H9 (cell line): ENCODE measurements around the gene PRRG3. TPM values are rescaled to one million over a fixed set of nuclear protein-coding genes. Genes with fewer than 3 reads are reported as not detected.

ENCODE experiments used
- DNase-seq: peaks from one replicate; pipeline ENCODE4 v3.0.0-alpha.2; 2017
- H2AFZ ChIP-seq: one replicate; pipeline ENCODE4 v1.6.1; 2013; ENCODE audit warnings: mild to moderate bottlenecking, low read length, control low read depth, moderate library complexity
- H2AK5ac ChIP-seq: 2 replicates; pipeline ENCODE4 v1.6.1; 2013; ENCODE audit warnings: low read length, control low read depth, mixed read lengths; ENCODE audit not compliant: insufficient read length
- H2BK120ac ChIP-seq: one replicate; pipeline ENCODE4 v1.6.1; 2013; ENCODE audit warnings: low read depth, mild to moderate bottlenecking, low read length, control low read depth, inconsistent platforms; ENCODE audit not compliant: poor library complexity, severe bottlenecking
- H2BK12ac ChIP-seq: 2 replicates; pipeline ENCODE4 v1.6.1; 2013; ENCODE audit warnings: low read length, control low read depth, mixed read lengths, low read depth; ENCODE audit not compliant: insufficient read length
- H2BK15ac ChIP-seq: 2 replicates; pipeline ENCODE4 v1.6.1; 2013; ENCODE audit warnings: low read depth, low read length, control low read depth
- H2BK20ac ChIP-seq: one replicate; pipeline ENCODE4 v1.6.1; 2013; ENCODE audit warnings: low read depth, mild to moderate bottlenecking, low read length, control low read depth, inconsistent platforms; ENCODE audit not compliant: poor library complexity, severe bottlenecking
- H2BK5ac ChIP-seq: 2 replicates; pipeline ENCODE4 v1.6.1; 2013; ENCODE audit warnings: low read length, control low read depth, mixed read lengths; ENCODE audit not compliant: insufficient read length
- H3K14ac ChIP-seq: 2 replicates; pipeline ENCODE4 v1.6.1; 2013; ENCODE audit warnings: low read length, control low read depth; ENCODE audit not compliant: insufficient read depth
- H3K18ac ChIP-seq: 2 replicates; pipeline ENCODE4 v1.6.1; 2013; ENCODE audit warnings: low read depth, mild to moderate bottlenecking, mixed read lengths, low read length, control low read depth; ENCODE audit not compliant: insufficient read length
- H3K23ac ChIP-seq: 2 replicates; pipeline ENCODE4 v1.6.1; 2013; ENCODE audit warnings: low read length, control low read depth, mixed read lengths, low read depth; ENCODE audit not compliant: insufficient read length
- H3K23me2 ChIP-seq: 2 replicates; pipeline ENCODE4 v1.6.1; 2013; ENCODE audit warnings: low read depth, mild to moderate bottlenecking, mixed read lengths, low read length, control low read depth; ENCODE audit not compliant: insufficient read length, poor library complexity, severe bottlenecking
- H3K27ac ChIP-seq: 2 replicates; pipeline ENCODE4 v1.5.1; 2013; ENCODE audit warnings: low read length, control low read depth, mixed read lengths, low read depth; ENCODE audit not compliant: insufficient read length
- H3K27me3 ChIP-seq: 2 replicates; pipeline ENCODE4 v1.6.1; 2013; ENCODE audit warnings: low read length, control low read depth, inconsistent platforms; ENCODE audit not compliant: insufficient read depth
- H3K4ac ChIP-seq: 2 replicates; pipeline ENCODE4 v1.6.1; 2013; ENCODE audit warnings: low read depth, mild to moderate bottlenecking, control low read depth, inconsistent platforms, low read length, moderate library complexity
- H3K4me1 ChIP-seq: 2 replicates; pipeline ENCODE4 v1.6.1; 2013; ENCODE audit warnings: low read length, control low read depth, inconsistent platforms; ENCODE audit not compliant: insufficient read depth
- H3K4me2 ChIP-seq: 2 replicates; pipeline ENCODE4 v1.6.1; 2013; ENCODE audit warnings: low read length, control low read depth, mixed read lengths; ENCODE audit not compliant: insufficient read length, insufficient read depth
- H3K56ac ChIP-seq: 2 replicates; pipeline ENCODE4 v1.6.1; 2013; ENCODE audit warnings: low read depth, mild to moderate bottlenecking, mixed read lengths, low read length, control low read depth; ENCODE audit not compliant: insufficient read length
- H3K79me1 ChIP-seq: 2 replicates; pipeline ENCODE4 v1.6.1; 2013; ENCODE audit warnings: low read depth, mild to moderate bottlenecking, moderate library complexity, low read length, control low read depth, inconsistent platforms; ENCODE audit not compliant: insufficient read depth, poor library complexity, severe bottlenecking
- H3K79me2 ChIP-seq: 2 replicates; pipeline ENCODE4 v1.6.1; 2013; ENCODE audit warnings: low read length, control low read depth, inconsistent platforms; ENCODE audit not compliant: insufficient read depth
- H3K9ac ChIP-seq: 2 replicates; pipeline ENCODE4 v1.6.1; 2013; ENCODE audit warnings: low read length, control low read depth, mixed read lengths; ENCODE audit not compliant: insufficient read length; ENCODE audit errors: extremely low read depth
- H3K9me3 ChIP-seq: one replicate; pipeline ENCODE4 v1.6.1; 2013; ENCODE audit warnings: low read depth, low read length, inconsistent platforms; ENCODE audit not compliant: control insufficient read depth
- H3T11ph ChIP-seq: one replicate; pipeline ENCODE4 v1.6.1; 2013; ENCODE audit warnings: mild to moderate bottlenecking, low read length, control low read depth, inconsistent platforms
- H4K20me1 ChIP-seq: one replicate; pipeline ENCODE4 v1.6.1; 2013; ENCODE audit not compliant: control insufficient read depth, insufficient read length, insufficient read depth
- H4K5ac ChIP-seq: 2 replicates; pipeline ENCODE4 v1.6.1; 2013; ENCODE audit warnings: low read depth, mild to moderate bottlenecking, mixed read lengths, low read length, control low read depth; ENCODE audit not compliant: insufficient read length
- H4K8ac ChIP-seq: replicated peaks from 2 replicates; pipeline ENCODE4 v1.6.1; 2013; ENCODE audit warnings: low read length, control low read depth, mixed read lengths, low read depth; ENCODE audit not compliant: insufficient read length
- H4K91ac ChIP-seq: 2 replicates; pipeline ENCODE4 v1.6.1; 2013; ENCODE audit warnings: low read depth, mild to moderate bottlenecking, moderate library complexity, mixed read lengths, low read length, control low read depth; ENCODE audit not compliant: insufficient read length
- H3K27ac Mint-ChIP-seq, 3 experiments: 2 replicates in 2 of 3; 3 replicates in 1 of 3; pipeline ENCODE4 v1.8.0; 2020 to 2021; ENCODE audit warnings: mixed read lengths in 3 of 3, mild to moderate bottlenecking in 1 of 3, moderate library complexity in 1 of 3
- H3K27me3 Mint-ChIP-seq: 2 replicates; pipeline ENCODE4 v1.8.0; 2021; ENCODE audit warnings: low read depth, mild to moderate bottlenecking, moderate library complexity, mixed read lengths
- H3K36me3 Mint-ChIP-seq, 3 experiments: 2 replicates in 2 of 3; 3 replicates in 1 of 3; pipeline ENCODE4 v1.8.0; 2020 to 2021; ENCODE audit warnings: low read depth in 3 of 3, mixed read lengths in 3 of 3; ENCODE audit not compliant: insufficient read depth in 1 of 3
- H3K4me1 Mint-ChIP-seq, 2 experiments: 2 replicates each; pipeline ENCODE4 v1.8.0; 2020; ENCODE audit warnings: mixed read lengths in 2 of 2
- H3K4me3 Mint-ChIP-seq, 2 experiments: 2 replicates in 1 of 2; 3 replicates in 1 of 2; pipeline ENCODE4 v1.8.0; 2020 to 2021; ENCODE audit warnings: mild to moderate bottlenecking in 2 of 2, mixed read lengths in 2 of 2, moderate library complexity in 1 of 2
- H3K9me3 Mint-ChIP-seq, 2 experiments: 2 replicates in 1 of 2; 3 replicates in 1 of 2; pipeline ENCODE4 v1.8.0; 2020; ENCODE audit warnings: mild to moderate bottlenecking in 2 of 2, mixed read lengths in 2 of 2, moderate library complexity in 1 of 2
- WGBS: extraction: QIAGEN DNeasy Blood & Tissue Kit; methylation state at CpG from one replicate; pipeline ENCODE4 v1.1.7; 2013; ENCODE audit warnings: missing lambda C conversion rate, low lambda C conversion rate, mixed read lengths; ENCODE audit not compliant: insufficient read length; ENCODE audit errors: extremely low coverage; 5-methylcytosine and 5-hydroxymethylcytosine counted together
- total RNA-seq: library from RNA; stranded (reverse); gene quantifications from 2 replicates; pipeline ENCODE4 v1.2.1, GENCODE V29; 2021
- TF ChIP-seq, protein P1 (sequence below): fragments of 200-600 bp; sonication (generic); conservative IDR thresholded peaks from 3 replicates; pipeline ENCODE4 v1.8.0; 2021; ENCODE audit warnings: antibody characterized with exemption, mild to moderate bottlenecking

PRRG3 gene
- total RNA-seq, 1 experiment from 2014 or later, result 4.9 TPM

DNA sequence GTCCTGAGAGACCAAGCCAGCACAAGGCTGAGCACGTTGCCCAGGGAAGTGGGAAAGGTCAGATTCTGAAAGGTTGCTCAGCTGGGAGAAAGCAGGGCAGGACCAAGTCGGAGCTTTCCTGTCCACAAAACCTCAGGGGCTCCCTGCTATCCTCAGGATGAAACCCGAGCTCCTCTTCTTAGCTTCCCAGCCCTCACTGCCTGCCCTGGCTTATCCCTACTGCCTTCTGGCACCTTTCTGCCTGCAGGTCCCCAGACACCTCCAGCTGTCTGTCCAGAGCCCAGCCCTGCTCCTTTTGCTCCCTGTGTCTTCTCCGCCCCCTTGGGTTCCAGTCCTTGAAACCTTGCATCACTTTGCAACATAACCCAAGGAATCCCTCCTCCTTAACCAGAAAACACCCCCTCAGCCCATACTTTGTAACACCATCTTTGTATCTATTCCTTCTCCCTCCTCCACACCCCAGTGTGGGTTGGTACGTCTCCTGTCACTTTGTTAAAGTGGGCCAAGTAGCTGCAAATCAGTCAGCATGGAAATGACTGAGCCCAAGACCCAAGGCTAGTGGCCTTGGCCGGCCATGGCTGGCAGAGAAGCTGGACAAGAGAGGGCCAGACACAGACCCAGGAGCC, 20.0 kb upstream of the PRRG3 start:
- H3K4me1 ChIP-seq, result no peaks in the 10 kb centered on the region
- H3K23me2 ChIP-seq, result no peaks in the 10 kb centered on the region
- H2AK5ac ChIP-seq, result no peak overlapping the region
- H2BK120ac ChIP-seq, result no peak overlapping the region
- no peaks in the 10 kb centered on the region for H4K20me1 ChIP-seq
- TF ChIP-seq, protein P1, sequence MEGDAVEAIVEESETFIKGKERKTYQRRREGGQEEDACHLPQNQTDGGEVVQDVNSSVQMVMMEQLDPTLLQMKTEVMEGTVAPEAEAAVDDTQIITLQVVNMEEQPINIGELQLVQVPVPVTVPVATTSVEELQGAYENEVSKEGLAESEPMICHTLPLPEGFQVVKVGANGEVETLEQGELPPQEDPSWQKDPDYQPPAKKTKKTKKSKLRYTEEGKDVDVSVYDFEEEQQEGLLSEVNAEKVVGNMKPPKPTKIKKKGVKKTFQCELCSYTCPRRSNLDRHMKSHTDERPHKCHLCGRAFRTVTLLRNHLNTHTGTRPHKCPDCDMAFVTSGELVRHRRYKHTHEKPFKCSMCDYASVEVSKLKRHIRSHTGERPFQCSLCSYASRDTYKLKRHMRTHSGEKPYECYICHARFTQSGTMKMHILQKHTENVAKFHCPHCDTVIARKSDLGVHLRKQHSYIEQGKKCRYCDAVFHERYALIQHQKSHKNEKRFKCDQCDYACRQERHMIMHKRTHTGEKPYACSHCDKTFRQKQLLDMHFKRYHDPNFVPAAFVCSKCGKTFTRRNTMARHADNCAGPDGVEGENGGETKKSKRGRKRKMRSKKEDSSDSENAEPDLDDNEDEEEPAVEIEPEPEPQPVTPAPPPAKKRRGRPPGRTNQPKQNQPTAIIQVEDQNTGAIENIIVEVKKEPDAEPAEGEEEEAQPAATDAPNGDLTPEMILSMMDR, result no peak
- DNase-seq, result no peak
- no peak overlapping the region for H3T11ph ChIP-seq
- H4K91ac ChIP-seq, result no peak overlapping the region
- H2BK5ac ChIP-seq, result no peak overlapping the region
- H3K9ac ChIP-seq, result no peak overlapping the region
- Mint-ChIP-seq H3K36me3 (no peaks in the 10 kb centered on the region; a peak in 2 of 7 replicates), H3K27ac (no peak overlapping the region), H3K27me3 (peaks cover 4% of the 10 kb centered on the region), H3K9me3 (peaks cover 77 to 87% of the 10 kb centered on the region in 2 experiments), H3K4me1 (peaks cover 3 to 4% of the 10 kb centered on the region in 2 experiments; a peak in 1 of 4 replicates), H3K4me3 (no peak overlapping the region)
- no peak overlapping the region for H2BK20ac ChIP-seq
- no peak overlapping the region for H3K56ac ChIP-seq
- H3K14ac ChIP-seq, result no peak overlapping the region
- H3K18ac ChIP-seq, result no peak overlapping the region
- no peak overlapping the region for H3K4me2 ChIP-seq
- H3K79me1 ChIP-seq, result no peaks in the 10 kb centered on the region
- no peak overlapping the region for H3K23ac ChIP-seq
- no peaks in the 10 kb centered on the region for H3K27me3 ChIP-seq
- no peak overlapping the region for H3K4ac ChIP-seq
- no peaks in the 10 kb centered on the region for H3K79me2 ChIP-seq
- H4K8ac ChIP-seq, result no peak overlapping the region
- peaks cover 64% of the 10 kb centered on the region for H3K9me3 ChIP-seq
- H2AFZ ChIP-seq, result no peak overlapping the region
- no peak overlapping the region for H4K5ac ChIP-seq
- no peak overlapping the region for H2BK12ac ChIP-seq
- no CpG with 5 or more reads among the region's 6 CpGs for WGBS
- H3K27ac ChIP-seq, result no peak overlapping the region
- H2BK15ac ChIP-seq, result no peak overlapping the region
